ENCODE results near the gene BTG1.
"Not testable (repeated sequence)": the region's sequence is repeated elsewhere in the genome, so short reads cannot be mapped to it uniquely, and the experiment has no call there.

Gene BTG1

GRCh38 chr12:92143258-92143657, 2.4 kb downstream of the BTG1 start:
- peaks cover 8% of the 10 kb centered on the region for H3K27me3 Mint-ChIP-seq
- H3K36me3 Mint-ChIP-seq, result peaks cover 77% of the 10 kb centered on the region
- H3K9me3 Mint-ChIP-seq, result no peaks in the 10 kb centered on the region
- peaks cover 22% of the 10 kb centered on the region for H3K4me1 Mint-ChIP-seq
- peak overlapping the region; percentile 100 for H3K4me3 Mint-ChIP-seq
- CTCF ChIA-PET, result interaction anchor here (0.8 to 3.4 kb wide), 18 partner anchors 10 to 565 kb away, joined by 3 to 29 read pairs (median 4); no protein-coding TSS in a partner anchor
- DNase-seq, result no peak
- peak overlapping the region; percentile 100 for H3K27ac Mint-ChIP-seq

- Mint-ChIP-seq H3K27ac (peak overlapping the region; percentile 100), H3K4me3 (peak overlapping the region; percentile 100), H3K4me1 (peaks cover 23% of the 10 kb centered on the region), H3K9me3 (no peaks in the 10 kb centered on the region), H3K27me3 (peaks cover 8% of the 10 kb centered on the region), H3K36me3 (peaks cover 82% of the 10 kb centered on the region)
- no peak for DNase-seq
- CTCF ChIA-PET, result interaction anchor here (1.0 to 2.1 kb wide), 9 partner anchors 9 to 564 kb away, joined by 3 to 19 read pairs (median 6); no protein-coding TSS in a partner anchor
These were observed 3.3 kb downstream of the BTG1 start for GRCh38 chr12:92142251-92142926.

- H3K4me1 Mint-ChIP-seq, result peaks cover 26% of the 10 kb centered on the region
- peak; percentile 46 for DNase-seq
- H3K9me3 Mint-ChIP-seq, result no peaks in the 10 kb centered on the region
- CTCF ChIA-PET, result interaction anchor here (0.7 to 2.0 kb wide), 5 partner anchors 8 to 541 kb away, joined by 3 to 6 read pairs (median 5); no protein-coding TSS in a partner anchor
- H3K4me3 Mint-ChIP-seq, result peak overlapping the region; percentile 100
- peak overlapping the region; percentile 100 for H3K27ac Mint-ChIP-seq
- peaks cover 8% of the 10 kb centered on the region for H3K27me3 Mint-ChIP-seq
- peaks cover 84% of the 10 kb centered on the region for H3K36me3 Mint-ChIP-seq
These were observed 4.0 kb downstream of the BTG1 start for GRCh38 chr12:92141591-92142121.

- peaks cover 5% of the 10 kb centered on the region for H3K27me3 Mint-ChIP-seq
- CTCF ChIA-PET, result interaction anchor here (0.7 to 2.0 kb wide), 5 partner anchors 8 to 541 kb away, joined by 3 to 6 read pairs (median 5); no protein-coding TSS in a partner anchor
- H3K4me1 Mint-ChIP-seq, result peaks cover 33% of the 10 kb centered on the region
- H3K27ac Mint-ChIP-seq, result peak overlapping the region; percentile 100
- no peak for DNase-seq
- H3K36me3 Mint-ChIP-seq, result peaks cover 85% of the 10 kb centered on the region
- H3K9me3 Mint-ChIP-seq, result no peaks in the 10 kb centered on the region
- peak overlapping the region; percentile 100 for H3K4me3 Mint-ChIP-seq
These were observed 4.6 kb downstream of the BTG1 start for GRCh38 chr12:92140896-92141536.

- H3K9me3 Mint-ChIP-seq, result no peaks in the 10 kb centered on the region
- no peak for DNase-seq
- CTCF ChIA-PET, result no interaction called here
- H3K36me3 Mint-ChIP-seq, result peaks cover 89% of the 10 kb centered on the region
- peak overlapping the region; percentile 100 for H3K4me3 Mint-ChIP-seq
- H3K27me3 Mint-ChIP-seq, result no peaks in the 10 kb centered on the region
- peaks cover 39% of the 10 kb centered on the region for H3K4me1 Mint-ChIP-seq
- H3K27ac Mint-ChIP-seq, result peak overlapping the region; percentile 100
These were observed 5.5 kb downstream of the BTG1 start for GRCh38 chr12:92140156-92140555.

- H3K27me3 Mint-ChIP-seq, result no peaks in the 10 kb centered on the region
- no peak for DNase-seq
- H3K27ac Mint-ChIP-seq, result peak overlapping the region; percentile 100
- peaks cover 44% of the 10 kb centered on the region for H3K4me1 Mint-ChIP-seq
- H3K9me3 Mint-ChIP-seq, result no peaks in the 10 kb centered on the region
- H3K36me3 Mint-ChIP-seq, result peaks cover 93% of the 10 kb centered on the region
- H3K4me3 Mint-ChIP-seq, result peak overlapping the region; percentile 100
- CTCF ChIA-PET, result no interaction called here
These were observed 6.0 kb downstream of the BTG1 start for GRCh38 chr12:92139634-92140150.

GRCh38 chr12:92138626-92139025, 7.0 kb downstream of the BTG1 start:
- Mint-ChIP-seq H3K36me3 (peaks cover 88% of the 10 kb centered on the region), H3K4me1 (peaks cover 55% of the 10 kb centered on the region), H3K9me3 (no peaks in the 10 kb centered on the region), H3K27me3 (no peaks in the 10 kb centered on the region), H3K27ac (peak overlapping the region; percentile 87), H3K4me3 (peak overlapping the region; percentile 100)
- DNase-seq, result no peak
- CTCF ChIA-PET, result interaction anchor here (0.9 to 1.6 kb wide), 2 partner anchors 72 to 269 kb away, joined by 3 to 7 read pairs; no protein-coding TSS in a partner anchor

- DNase-seq, result no peak
- Mint-ChIP-seq H3K36me3 (peaks cover 84% of the 10 kb centered on the region), H3K4me3 (peak overlapping the region; percentile 100), H3K27ac (peak overlapping the region; percentile 87), H3K27me3 (no peaks in the 10 kb centered on the region), H3K4me1 (peaks cover 60% of the 10 kb centered on the region), H3K9me3 (no peaks in the 10 kb centered on the region)
- CTCF ChIA-PET, result interaction anchor here (0.7 to 1.7 kb wide), 5 partner anchors 8 to 432 kb away, joined by 3 to 7 read pairs (median 3); partner anchors contain the start of gene BTG1
These were observed 7.5 kb downstream of the BTG1 start for GRCh38 chr12:92138144-92138543.

GRCh38 chr12:92136965-92137721, 8.5 kb downstream of the BTG1 start:
- Mint-ChIP-seq H3K27ac (peak overlapping the region; percentile 87), H3K27me3 (no peaks in the 10 kb centered on the region), H3K4me3 (peak overlapping the region; percentile 100), H3K9me3 (no peaks in the 10 kb centered on the region), H3K36me3 (peaks cover 76% of the 10 kb centered on the region), H3K4me1 (peaks cover 70% of the 10 kb centered on the region)
- DNase-seq, result no peak
- CTCF ChIA-PET, result interaction anchor here (0.7 to 1.7 kb wide), 11 partner anchors 8 to 755 kb away, joined by 3 to 7 read pairs (median 4); partner anchors contain the start of gene BTG1

GRCh38 chr12:92136026-92136730, 9.5 kb downstream of the BTG1 start:
- CTCF ChIA-PET, result interaction anchor here (0.5 to 1.4 kb wide), 7 partner anchors 9 to 1638 kb away, joined by 3 to 6 read pairs (median 4); partner anchors contain the start of gene BTG1
- no peaks in the 10 kb centered on the region for H3K9me3 Mint-ChIP-seq
- H3K4me1 Mint-ChIP-seq, result peaks cover 79% of the 10 kb centered on the region
- peak overlapping the region; percentile 100 for H3K4me3 Mint-ChIP-seq
- peaks cover 75% of the 10 kb centered on the region for H3K36me3 Mint-ChIP-seq
- no peaks in the 10 kb centered on the region for H3K27me3 Mint-ChIP-seq
- no peak for DNase-seq
- H3K27ac Mint-ChIP-seq, result peak overlapping the region; percentile 87

- H3K27ac Mint-ChIP-seq, result peak overlapping the region; percentile 87
- CTCF ChIA-PET, result interaction anchor here (4.5 kb wide), 1 partner anchor 8 kb away, joined by 19 read pairs; no protein-coding TSS in a partner anchor
- peak overlapping the region; percentile 100 for H3K4me3 Mint-ChIP-seq
These were observed 10.1 kb downstream of the BTG1 start for GRCh38 chr12:92135541-92135940.

GRCh38 chr12:92134638-92135274, 10.9 kb downstream of the BTG1 start:
- Mint-ChIP-seq H3K9me3 (no peaks in the 10 kb centered on the region), H3K27me3 (no peaks in the 10 kb centered on the region), H3K4me3 (peak overlapping the region; percentile 59), H3K27ac (peak overlapping the region; percentile 87), H3K36me3 (peaks cover 69% of the 10 kb centered on the region), H3K4me1 (peaks cover 90% of the 10 kb centered on the region)
- CTCF ChIA-PET, result interaction anchor here (0.5 to 4.5 kb wide), 3 partner anchors 9 to 1655 kb away, joined by 4 to 19 read pairs (median 5); no protein-coding TSS in a partner anchor
- no peak for DNase-seq

More at GRCh38 chr12:92135541-92135940, 10.1 kb downstream of the BTG1 start:
- H3K36me3 Mint-ChIP-seq, result peaks cover 73% of the 10 kb centered on the region
- not testable (repeated sequence) for DNase-seq, H3K9me3 Mint-ChIP-seq, H3K27me3 Mint-ChIP-seq
- H3K4me1 Mint-ChIP-seq, result peaks cover 86% of the 10 kb centered on the region

Data from activated naive CD4-positive, alpha-beta T cell treated with anti-CD3 and anti-CD28 coated beads, Interleukin-2, amount 10 ng/mL, durations not matched to agents 7 days and 5 days (primary cell).